Nephron (organoid): Measurements from ENCODE around the gene IGFBP5.

ENCODE experiments used
- H3K27ac Mint-ChIP-seq, 3 experiments: 2 replicates each; pipeline ENCODE4 v1.8.0; 2020; ENCODE audit warnings: mixed read lengths in 3 of 3, mild to moderate bottlenecking in 2 of 3, moderate library complexity in 1 of 3
- H3K27me3 Mint-ChIP-seq: 2 replicates; pipeline ENCODE4 v1.8.0; 2021; ENCODE audit warnings: low read depth, mild to moderate bottlenecking, moderate library complexity, mixed read lengths
- H3K36me3 Mint-ChIP-seq: 2 replicates; pipeline ENCODE4 v1.8.0; 2020; ENCODE audit warnings: low read depth, mixed read lengths
- H3K4me1 Mint-ChIP-seq: 2 replicates; pipeline ENCODE4 v1.8.0; 2020; ENCODE audit warnings: mixed read lengths
- H3K4me3 Mint-ChIP-seq, 3 experiments: 2 replicates each; pipeline ENCODE4 v1.8.0; 2020; ENCODE audit warnings: mild to moderate bottlenecking in 3 of 3, mixed read lengths in 3 of 3, moderate library complexity in 2 of 3
- H3K9me3 Mint-ChIP-seq: 2 replicates; pipeline ENCODE4 v1.8.0; 2020; ENCODE audit warnings: mixed read lengths
- CTCF ChIP-seq, 3 experiments: fragments of 200-600 bp; sonication (generic); IDR thresholded peaks; one replicate each; pipeline ENCODE4 v1.5.0; 2021; ENCODE audit warnings: antibody characterized with exemption in 3 of 3; ENCODE audit not compliant: unreplicated experiment in 3 of 3

IGFBP5 gene

GRCh38 chr2:216679658-216680024 lies 15.7 kb downstream of the IGFBP5 start:
- Mint-ChIP-seq H3K4me1 (peaks cover 76% of the 10 kb centered on the region), H3K9me3 (no peaks in the 10 kb centered on the region), H3K36me3 (peaks cover 89% of the 10 kb centered on the region), H3K27ac (peak overlapping the region; percentile 49 to 82 (median 60)), H3K27me3 (peaks cover 9% of the 10 kb centered on the region), H3K4me3 (peak overlapping the region in 2 of 3 experiments; percentile 21 to 56)
- no peak for TF ChIP-seq CTCF (IDR thresholded peaks at IDR 0.05; ENCODE audit: unreplicated experiment in 3 of 3)

- H3K27me3 Mint-ChIP-seq: peaks cover 9% of the 10 kb centered on the region
- TF ChIP-seq CTCF (IDR thresholded peaks at IDR 0.05; ENCODE audit: unreplicated experiment in 3 of 3): no peak
- H3K27ac Mint-ChIP-seq: peak overlapping the region; percentile 49 to 82 (median 50)
- peaks cover 70% of the 10 kb centered on the region for H3K4me1 Mint-ChIP-seq
- H3K4me3 Mint-ChIP-seq: peak overlapping the region in 2 of 3 experiments; percentile 6 to 9
- no peaks in the 10 kb centered on the region for H3K9me3 Mint-ChIP-seq
- H3K36me3 Mint-ChIP-seq: peaks cover 87% of the 10 kb centered on the region
Measured at GRCh38 chr2:216678813-216679657, 16.3 kb downstream of the IGFBP5 start.

- H3K27me3 Mint-ChIP-seq: peaks cover 9% of the 10 kb centered on the region
Measured at GRCh38 chr2:216678098-216678465, 17.3 kb downstream of the IGFBP5 start.

GRCh38 chr2:216677439-216678097 lies 17.8 kb downstream of the IGFBP5 start:
- peaks cover 81% of the 10 kb centered on the region for H3K36me3 Mint-ChIP-seq
- H3K27ac Mint-ChIP-seq: peak overlapping the region in 2 of 3 experiments; percentile 7 to 56
- H3K4me1 Mint-ChIP-seq: peaks cover 62% of the 10 kb centered on the region
- H3K27me3 Mint-ChIP-seq: peaks cover 9% of the 10 kb centered on the region
- no peaks in the 10 kb centered on the region for H3K9me3 Mint-ChIP-seq
- no peak overlapping the region for H3K4me3 Mint-ChIP-seq
- TF ChIP-seq CTCF (IDR thresholded peaks at IDR 0.05; ENCODE audit: unreplicated experiment in 3 of 3): no peak

More at GRCh38 chr2:216678098-216678465, 17.3 kb downstream of the IGFBP5 start:
- no peaks in the 10 kb centered on the region for H3K9me3 Mint-ChIP-seq
- peaks cover 60% of the 10 kb centered on the region for H3K4me1 Mint-ChIP-seq
- TF ChIP-seq CTCF (IDR thresholded peaks at IDR 0.05; ENCODE audit: unreplicated experiment in 3 of 3): no peak
- no peak overlapping the region for H3K4me3 Mint-ChIP-seq
- peak overlapping the region in 2 of 3 experiments; percentile 7 to 56 for H3K27ac Mint-ChIP-seq
- peaks cover 81% of the 10 kb centered on the region for H3K36me3 Mint-ChIP-seq

- H3K4me3 Mint-ChIP-seq: no peak overlapping the region
- H3K27me3 Mint-ChIP-seq: peaks cover 5% of the 10 kb centered on the region
- peaks cover 76% of the 10 kb centered on the region for H3K36me3 Mint-ChIP-seq
- no peaks in the 10 kb centered on the region for H3K9me3 Mint-ChIP-seq
- peak overlapping the region in 1 of 3 experiments; percentile 55 for H3K27ac Mint-ChIP-seq
- no peak for TF ChIP-seq CTCF (IDR thresholded peaks at IDR 0.05; ENCODE audit: unreplicated experiment in 3 of 3)
- peaks cover 58% of the 10 kb centered on the region for H3K4me1 Mint-ChIP-seq
Measured at GRCh38 chr2:216676630-216677029, 18.7 kb downstream of the IGFBP5 start.
